Measurements from ENCODE around the gene CASZ1.
A peak's percentile ranks its signal among the peaks of the same experiment; 100 is the strongest.

CASZ1 gene

GRCh38 chr1:10745886-10746455 lies 50.5 kb downstream of the CASZ1 start:
- DNase-seq, result no peak

- DNase-seq, result no peak
Measured at GRCh38 chr1:10745383-10745782, 51.1 kb downstream of the CASZ1 start.

- DNase-seq, result no peak
Measured at GRCh38 chr1:10744654-10745238, 51.7 kb downstream of the CASZ1 start.

GRCh38 chr1:10744029-10744428 lies 52.4 kb downstream of the CASZ1 start:
- no peak for DNase-seq

GRCh38 chr1:10741696-10742095 lies 54.8 kb downstream of the CASZ1 start:
- no peak for DNase-seq

- no peak for DNase-seq
Measured at GRCh38 chr1:10740123-10740522, 56.3 kb downstream of the CASZ1 start.

- no peak for DNase-seq
Measured at GRCh38 chr1:10739589-10739988, 56.9 kb downstream of the CASZ1 start.

- DNase-seq, result no peak
Measured at GRCh38 chr1:10738061-10739058, 58.1 kb downstream of the CASZ1 start.

- DNase-seq, result no peak
Measured at GRCh38 chr1:10737651-10738050, 58.8 kb downstream of the CASZ1 start.

- DNase-seq, result peak; percentile 74
Measured at GRCh38 chr1:10736634-10737586, 59.5 kb downstream of the CASZ1 start.

GRCh38 chr1:10735563-10736305 lies 60.7 kb downstream of the CASZ1 start:
- DNase-seq, result no peak

GRCh38 chr1:10734962-10735544 lies 61.4 kb downstream of the CASZ1 start:
- peak; percentile 17 for DNase-seq

- DNase-seq, result no peak
Measured at GRCh38 chr1:10734375-10734774, 62.1 kb downstream of the CASZ1 start.

- no peak for DNase-seq
Measured at GRCh38 chr1:10733474-10734366, 62.7 kb downstream of the CASZ1 start.

GRCh38 chr1:10730985-10731384 lies 65.5 kb downstream of the CASZ1 start:
- DNase-seq, result no peak

- DNase-seq, result peak; percentile 78
Measured at GRCh38 chr1:10728595-10729410, 67.6 kb downstream of the CASZ1 start.

GRCh38 chr1:10727751-10728232 lies 68.7 kb downstream of the CASZ1 start:
- DNase-seq, result peak; percentile 99

GRCh38 chr1:10726355-10726754 lies 70.1 kb downstream of the CASZ1 start:
- peak; percentile 26 for DNase-seq

Data from NCI-H1092 (cell line).